Measurements from ENCODE around the gene F2RL1.

The F2RL1 gene

GRCh38 chr5:76810236-76810635 lies 8.6 kb upstream of the F2RL1 start (continued):
- no peak for TF ChIP-seq ZBTB11 (tag by site-specific recombination; conservative IDR thresholded peaks at IDR 0.05; ENCODE audit: low read depth)
- TF ChIP-seq ZNF768 (tag by site-specific recombination; IDR thresholded peaks at IDR 0.05) = no peak
- TF ChIP-seq, protein P1, sequence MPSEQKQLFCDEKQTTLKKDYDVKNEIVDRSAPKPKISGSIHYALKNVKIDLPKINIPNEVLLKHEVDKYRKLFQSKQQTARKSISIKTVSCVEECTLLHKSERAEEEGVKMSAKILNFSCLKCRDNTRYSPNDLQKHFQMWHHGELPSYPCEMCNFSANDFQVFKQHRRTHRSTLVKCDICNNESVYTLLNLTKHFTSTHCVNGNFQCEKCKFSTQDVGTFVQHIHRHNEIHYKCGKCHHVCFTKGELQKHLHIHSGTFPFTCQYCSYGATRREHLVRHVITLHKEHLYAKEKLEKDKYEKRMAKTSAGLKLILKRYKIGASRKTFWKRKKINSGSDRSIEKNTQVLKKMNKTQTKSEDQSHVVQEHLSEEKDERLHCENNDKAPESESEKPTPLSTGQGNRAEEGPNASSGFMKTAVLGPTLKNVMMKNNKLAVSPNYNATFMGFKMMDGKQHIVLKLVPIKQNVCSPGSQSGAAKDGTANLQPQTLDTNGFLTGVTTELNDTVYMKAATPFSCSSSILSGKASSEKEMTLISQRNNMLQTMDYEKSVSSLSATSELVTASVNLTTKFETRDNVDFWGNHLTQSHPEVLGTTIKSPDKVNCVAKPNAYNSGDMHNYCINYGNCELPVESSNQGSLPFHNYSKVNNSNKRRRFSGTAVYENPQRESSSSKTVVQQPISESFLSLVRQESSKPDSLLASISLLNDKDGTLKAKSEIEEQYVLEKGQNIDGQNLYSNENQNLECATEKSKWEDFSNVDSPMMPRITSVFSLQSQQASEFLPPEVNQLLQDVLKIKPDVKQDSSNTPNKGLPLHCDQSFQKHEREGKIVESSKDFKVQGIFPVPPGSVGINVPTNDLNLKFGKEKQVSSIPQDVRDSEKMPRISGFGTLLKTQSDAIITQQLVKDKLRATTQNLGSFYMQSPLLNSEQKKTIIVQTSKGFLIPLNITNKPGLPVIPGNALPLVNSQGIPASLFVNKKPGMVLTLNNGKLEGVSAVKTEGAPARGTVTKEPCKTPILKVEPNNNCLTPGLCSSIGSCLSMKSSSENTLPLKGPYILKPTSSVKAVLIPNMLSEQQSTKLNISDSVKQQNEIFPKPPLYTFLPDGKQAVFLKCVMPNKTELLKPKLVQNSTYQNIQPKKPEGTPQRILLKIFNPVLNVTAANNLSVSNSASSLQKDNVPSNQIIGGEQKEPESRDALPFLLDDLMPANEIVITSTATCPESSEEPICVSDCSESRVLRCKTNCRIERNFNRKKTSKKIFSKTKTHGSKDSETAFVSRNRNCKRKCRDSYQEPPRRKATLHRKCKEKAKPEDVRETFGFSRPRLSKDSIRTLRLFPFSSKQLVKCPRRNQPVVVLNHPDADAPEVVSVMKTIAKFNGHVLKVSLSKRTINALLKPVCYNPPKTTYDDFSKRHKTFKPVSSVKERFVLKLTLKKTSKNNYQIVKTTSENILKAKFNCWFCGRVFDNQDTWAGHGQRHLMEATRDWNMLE (tag by site-specific recombination; conservative IDR thresholded peaks at IDR 0.05; ENCODE audit: low read depth) = no peak

- H3K9me3 ChIP-seq (ENCODE audit: control insufficient read depth, insufficient read depth, low read depth, low read length) = no peaks in the 10 kb centered on the region
- ChIA-PET POLR2A (no interaction called here), CTCF (interaction anchor here (0.6 kb wide), 1 partner anchor 175 kb away, joined by 3 read pairs; no protein-coding TSS in a partner anchor)
- no peak overlapping the region for H3K27ac ChIP-seq (ENCODE audit: extremely low read depth, low read depth, low read length)
- no peak overlapping the region for H3K4me3 ChIP-seq (ENCODE audit: low read depth, low read length)
- H3K36me3 ChIP-seq (ENCODE audit: control insufficient read depth in 2 of 2, insufficient read depth in 1 of 2, low read length in 2 of 2) = no peaks in the 10 kb centered on the region
- H3K4me1 ChIP-seq (ENCODE audit: control insufficient read depth, insufficient read depth, low read length) = peaks cover 4% of the 10 kb centered on the region
- no peak for TF ChIP-seq ZBTB11 (tag by site-specific recombination; conservative IDR thresholded peaks at IDR 0.05; ENCODE audit: low read depth)
- TF ChIP-seq ZNF645 (tag by site-specific recombination; IDR thresholded peaks at IDR 0.05) = no peak
- no peak for TF ChIP-seq ZNF670 (tag by site-specific recombination; IDR thresholded peaks at IDR 0.05; ENCODE audit: low read depth)
- TF ChIP-seq, protein P2, sequence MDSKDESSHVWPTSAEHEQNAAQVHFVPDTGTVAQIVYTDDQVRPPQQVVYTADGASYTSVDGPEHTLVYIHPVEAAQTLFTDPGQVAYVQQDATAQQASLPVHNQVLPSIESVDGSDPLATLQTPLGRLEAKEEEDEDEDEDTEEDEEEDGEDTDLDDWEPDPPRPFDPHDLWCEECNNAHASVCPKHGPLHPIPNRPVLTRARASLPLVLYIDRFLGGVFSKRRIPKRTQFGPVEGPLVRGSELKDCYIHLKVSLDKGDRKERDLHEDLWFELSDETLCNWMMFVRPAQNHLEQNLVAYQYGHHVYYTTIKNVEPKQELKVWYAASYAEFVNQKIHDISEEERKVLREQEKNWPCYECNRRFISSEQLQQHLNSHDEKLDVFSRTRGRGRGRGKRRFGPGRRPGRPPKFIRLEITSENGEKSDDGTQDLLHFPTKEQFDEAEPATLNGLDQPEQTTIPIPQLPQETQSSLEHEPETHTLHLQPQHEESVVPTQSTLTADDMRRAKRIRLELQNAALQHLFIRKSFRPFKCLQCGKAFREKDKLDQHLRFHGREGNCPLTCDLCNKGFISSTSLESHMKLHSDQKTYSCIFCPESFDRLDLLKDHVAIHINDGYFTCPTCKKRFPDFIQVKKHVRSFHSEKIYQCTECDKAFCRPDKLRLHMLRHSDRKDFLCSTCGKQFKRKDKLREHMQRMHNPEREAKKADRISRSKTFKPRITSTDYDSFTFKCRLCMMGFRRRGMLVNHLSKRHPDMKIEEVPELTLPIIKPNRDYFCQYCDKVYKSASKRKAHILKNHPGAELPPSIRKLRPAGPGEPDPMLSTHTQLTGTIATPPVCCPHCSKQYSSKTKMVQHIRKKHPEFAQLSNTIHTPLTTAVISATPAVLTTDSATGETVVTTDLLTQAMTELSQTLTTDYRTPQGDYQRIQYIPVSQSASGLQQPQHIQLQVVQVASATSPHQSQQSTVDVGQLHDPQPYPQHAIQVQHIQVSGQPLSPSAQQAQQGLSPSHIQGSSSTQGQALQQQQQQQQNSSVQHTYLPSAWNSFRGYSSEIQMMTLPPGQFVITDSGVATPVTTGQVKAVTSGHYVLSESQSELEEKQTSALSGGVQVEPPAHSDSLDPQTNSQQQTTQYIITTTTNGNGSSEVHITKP (tag by site-specific recombination; IDR thresholded peaks at IDR 0.05) = 0 out of 2 replicates have a peak, but pooled peaks have one; percentile 11
- TF ChIP-seq, protein P3, sequence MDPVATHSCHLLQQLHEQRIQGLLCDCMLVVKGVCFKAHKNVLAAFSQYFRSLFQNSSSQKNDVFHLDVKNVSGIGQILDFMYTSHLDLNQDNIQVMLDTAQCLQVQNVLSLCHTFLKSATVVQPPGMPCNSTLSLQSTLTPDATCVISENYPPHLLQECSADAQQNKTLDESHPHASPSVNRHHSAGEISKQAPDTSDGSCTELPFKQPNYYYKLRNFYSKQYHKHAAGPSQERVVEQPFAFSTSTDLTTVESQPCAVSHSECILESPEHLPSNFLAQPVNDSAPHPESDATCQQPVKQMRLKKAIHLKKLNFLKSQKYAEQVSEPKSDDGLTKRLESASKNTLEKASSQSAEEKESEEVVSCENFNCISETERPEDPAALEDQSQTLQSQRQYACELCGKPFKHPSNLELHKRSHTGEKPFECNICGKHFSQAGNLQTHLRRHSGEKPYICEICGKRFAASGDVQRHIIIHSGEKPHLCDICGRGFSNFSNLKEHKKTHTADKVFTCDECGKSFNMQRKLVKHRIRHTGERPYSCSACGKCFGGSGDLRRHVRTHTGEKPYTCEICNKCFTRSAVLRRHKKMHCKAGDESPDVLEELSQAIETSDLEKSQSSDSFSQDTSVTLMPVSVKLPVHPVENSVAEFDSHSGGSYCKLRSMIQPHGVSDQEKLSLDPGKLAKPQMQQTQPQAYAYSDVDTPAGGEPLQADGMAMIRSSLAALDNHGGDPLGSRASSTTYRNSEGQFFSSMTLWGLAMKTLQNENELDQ (tag by site-specific recombination; IDR thresholded peaks at IDR 0.05; ENCODE audit: low read depth) = no peak
- TF ChIP-seq ZNF600 (tag by site-specific recombination; IDR thresholded peaks at IDR 0.05) = peak; percentile 97
- TF ChIP-seq ZNF138 (tag by site-specific recombination; IDR thresholded peaks at IDR 0.05; ENCODE audit: borderline replicate concordance) = no peak
- TF ChIP-seq ZNF639 (tag by site-specific recombination; IDR thresholded peaks at IDR 0.05) = 0 out of 2 replicates have a peak, but pooled peaks have one; percentile 58
- no peak for TF ChIP-seq ZNF701 (tag by site-specific recombination; IDR thresholded peaks at IDR 0.05)
- TF ChIP-seq ZNF10 (tag by site-specific recombination; IDR thresholded peaks at IDR 0.05) = 0 out of 2 replicates have a peak, but pooled peaks have one; percentile 13
- no peak for TF ChIP-seq ZNF121 (tag by site-specific recombination; IDR thresholded peaks at IDR 0.05)
- TF ChIP-seq ZBTB21 (tag by site-specific recombination; IDR thresholded peaks at IDR 0.05) = peak; percentile 76
Measured at GRCh38 chr5:76811214-76811613, 7.6 kb upstream of the F2RL1 start.
